Raji (cell line): ENCODE results near the gene FYN.

Experiments used
- POLR2A ChIP-seq: IDR thresholded peaks from 2 replicates; pipeline ENCODE4 v1.6.1; 2011; ENCODE audit warnings: low read depth, low read length, control low read depth; ENCODE audit not compliant: insufficient read depth

FYN gene

DNA sequence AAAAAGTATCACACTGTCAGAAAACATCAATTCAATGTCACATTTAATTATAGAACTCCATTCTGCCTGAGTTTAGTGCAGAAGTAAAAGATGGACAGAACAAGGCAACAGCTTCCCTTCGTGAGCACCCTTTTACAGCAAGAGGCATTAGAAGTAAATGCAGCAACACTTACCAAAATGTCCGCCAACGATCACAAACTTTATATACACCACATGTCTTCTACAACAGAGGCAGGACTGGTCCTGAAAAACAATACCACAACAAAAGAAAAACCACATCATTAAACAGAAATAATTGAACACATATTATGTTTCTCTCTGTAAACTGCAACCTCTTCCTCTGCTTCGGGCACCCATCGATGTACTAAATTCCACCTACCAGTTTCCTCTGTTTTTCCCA lies 92.9 kb downstream of the FYN start:
- no peak for TF ChIP-seq POLR2A

DNA sequence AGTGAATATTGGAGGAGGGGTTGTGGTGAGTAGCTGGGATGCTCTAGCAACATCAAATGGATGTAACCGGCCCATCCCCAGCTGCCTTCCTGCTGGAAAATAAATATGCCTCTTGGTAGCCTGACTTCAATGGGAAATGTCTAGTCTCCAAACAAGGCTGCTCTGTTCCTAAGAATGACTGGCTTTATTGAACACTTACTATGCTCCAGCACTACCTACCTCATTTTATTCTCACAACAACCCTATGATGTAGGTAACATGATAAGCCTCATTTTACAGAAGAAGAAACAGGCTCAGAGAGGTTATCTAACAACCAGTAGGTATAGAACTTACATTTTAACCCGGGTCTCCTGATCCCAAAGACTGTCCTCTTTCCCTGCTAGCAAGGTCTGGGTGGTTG lies 93.6 kb downstream of the FYN start:
- TF ChIP-seq POLR2A, result no peak

- TF ChIP-seq POLR2A, result no peak
Measured at GRCh38 chr6:111779031-111779430, 94.2 kb downstream of the FYN start.

DNA sequence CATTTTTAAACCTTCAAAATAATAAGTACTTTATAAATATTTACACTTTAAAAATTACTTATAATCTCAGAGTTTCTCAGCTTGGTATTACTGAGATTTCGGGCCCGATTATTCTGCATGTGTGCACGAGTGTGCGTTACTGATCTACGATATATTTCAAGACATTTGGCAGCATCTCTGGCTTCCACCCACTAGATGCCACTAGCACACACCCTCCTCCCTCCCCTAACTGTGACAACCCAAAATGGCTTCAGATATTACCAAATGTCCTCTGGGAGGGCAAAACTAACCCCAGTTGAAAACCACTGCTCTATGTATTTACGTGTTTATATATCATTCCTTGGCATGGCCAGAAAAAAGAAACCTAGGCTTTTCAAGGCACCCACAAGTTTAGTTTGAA lies 95.9 kb downstream of the FYN start:
- no peak for TF ChIP-seq POLR2A

DNA sequence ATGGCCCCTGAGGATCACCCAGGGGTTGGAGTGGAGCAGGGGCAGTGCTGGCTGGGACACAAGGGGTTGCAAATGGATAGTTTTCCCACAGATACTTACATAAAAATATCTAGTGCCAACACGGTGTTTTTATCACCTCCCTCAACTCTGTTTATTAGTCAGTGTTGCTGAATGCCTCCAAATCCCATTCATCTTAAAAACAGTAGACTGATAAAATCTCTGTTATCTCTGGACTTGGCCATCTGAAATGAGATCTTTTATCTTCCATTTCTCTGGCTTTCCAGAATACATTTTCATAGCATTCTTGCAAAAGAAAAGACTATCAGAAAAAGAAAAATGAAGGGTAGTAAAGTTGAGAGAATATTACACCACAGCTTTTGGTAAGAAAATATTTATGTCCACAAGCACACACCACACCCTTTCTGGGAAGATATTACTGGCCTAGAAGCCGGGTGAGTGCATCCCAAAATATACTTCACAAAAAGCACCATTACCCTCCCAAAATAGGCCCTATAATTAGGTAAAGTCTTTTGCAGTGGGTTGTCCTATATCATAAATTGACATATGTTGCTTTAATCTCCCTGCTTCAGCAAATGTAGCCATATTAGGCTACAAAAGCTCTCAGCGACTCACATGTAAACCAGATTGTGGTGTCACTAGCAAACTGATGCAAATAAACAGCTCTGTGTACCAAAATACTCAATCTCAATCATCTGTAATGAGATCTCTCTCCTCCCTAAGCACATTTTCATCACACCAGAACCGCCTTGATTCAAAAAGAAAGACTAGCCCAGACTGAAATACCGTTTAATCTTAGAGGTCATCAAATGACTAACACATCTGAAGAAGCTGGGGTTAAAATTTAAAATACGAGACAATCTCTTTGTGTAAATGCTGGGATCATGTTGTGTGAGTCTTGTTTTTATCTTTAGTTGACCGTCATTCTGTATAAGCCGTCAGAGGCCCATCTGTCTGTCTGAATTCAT lies 96.7 kb downstream of the FYN start:
- no peak for TF ChIP-seq POLR2A

DNA sequence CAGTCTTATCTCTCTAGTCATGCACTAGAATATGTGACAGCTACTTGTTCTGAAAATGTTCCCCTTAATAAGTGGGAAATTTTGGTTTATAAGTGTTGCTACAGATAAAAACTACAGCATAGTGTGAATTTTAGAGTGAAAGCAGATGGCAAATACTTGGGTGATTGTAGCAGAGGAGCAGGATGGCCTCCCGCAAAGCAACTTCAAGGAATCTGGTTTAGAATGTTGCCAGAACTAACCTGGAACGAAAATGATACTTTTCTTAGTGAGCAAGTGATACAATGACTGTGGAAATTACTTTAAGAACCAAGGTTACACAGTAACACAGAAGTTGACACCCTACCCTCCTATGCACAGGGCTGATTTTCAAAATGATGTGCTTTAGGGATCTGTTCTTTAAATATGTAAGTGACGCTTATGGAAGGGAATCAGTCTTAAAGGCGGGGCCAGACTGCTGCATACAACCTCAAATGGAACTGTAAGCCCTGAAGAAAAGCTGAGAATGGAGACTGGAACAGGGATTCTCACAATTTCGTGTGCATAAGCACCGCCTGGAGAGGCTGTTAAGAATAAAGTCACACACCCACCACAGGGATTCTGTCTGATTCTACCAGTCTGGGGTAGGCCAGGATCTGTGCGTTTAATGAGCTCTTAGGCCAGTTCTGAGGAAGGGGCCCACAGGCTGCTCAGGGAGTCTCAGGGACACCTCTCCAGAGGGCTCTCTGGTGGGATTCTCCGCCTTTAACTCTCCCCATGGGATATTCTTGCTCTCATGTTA lies 97.9 kb downstream of the FYN start:
- no peak for TF ChIP-seq POLR2A

- no peak for TF ChIP-seq POLR2A
Measured at GRCh38 chr6:111774346-111774703, 98.9 kb downstream of the FYN start.

DNA sequence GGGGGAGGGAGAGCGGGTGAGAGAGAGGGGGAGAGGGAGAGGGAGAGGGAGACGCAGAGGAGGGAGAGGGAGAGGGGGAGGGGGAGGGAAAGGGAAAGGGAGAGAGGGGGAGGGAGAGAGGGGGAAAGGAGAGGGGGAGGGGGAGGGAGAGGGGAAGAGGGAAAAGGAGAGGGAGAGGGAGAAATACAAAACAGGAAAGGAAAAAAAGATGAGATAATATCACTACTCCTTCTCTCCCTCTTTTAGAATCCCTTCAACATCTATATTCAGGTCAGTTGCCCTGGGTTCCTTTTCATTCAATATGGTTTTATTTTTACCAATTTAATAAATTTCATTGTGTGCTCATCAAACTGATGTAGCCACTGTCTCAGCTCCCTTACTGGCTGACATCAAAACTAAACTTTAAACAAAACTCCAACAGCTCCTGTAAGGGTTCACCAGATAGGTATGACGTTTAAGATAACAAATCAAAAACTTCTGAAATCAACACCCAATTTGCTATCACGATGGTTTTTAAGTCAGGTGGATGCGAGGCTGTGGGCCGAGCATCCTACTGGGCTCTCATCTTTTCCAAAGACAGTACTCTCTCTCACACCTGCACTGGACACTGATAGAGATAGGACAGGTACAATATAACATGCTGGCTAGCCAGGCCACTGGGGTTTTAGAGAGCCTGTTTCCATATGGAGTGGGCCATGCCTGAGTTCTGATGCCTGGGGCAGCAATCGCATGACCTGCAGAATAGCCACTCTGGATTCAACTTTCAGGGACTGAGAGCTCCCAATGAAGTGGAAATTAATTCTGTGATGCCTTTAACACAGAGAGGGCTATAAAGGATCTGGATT lies 99.5 kb downstream of the FYN start:
- TF ChIP-seq POLR2A, result no peak

DNA sequence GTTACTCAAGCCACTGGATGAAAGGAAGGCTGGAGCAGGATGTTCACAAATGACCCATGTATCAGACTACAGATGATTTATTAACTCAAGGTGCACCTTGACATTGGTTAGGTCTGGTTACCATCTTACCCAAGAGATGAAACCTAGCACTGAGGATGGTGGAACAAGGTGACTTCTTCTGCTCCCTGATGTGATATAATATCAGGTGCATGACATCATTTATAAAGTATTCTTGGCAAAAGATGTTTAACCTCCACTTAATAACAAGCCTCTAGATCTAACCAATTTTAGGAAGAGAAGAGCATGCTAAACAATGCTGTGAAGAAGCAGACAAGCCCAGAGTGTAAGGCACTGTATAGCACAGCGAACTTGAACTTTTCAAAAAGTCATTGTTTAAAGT lies 100.9 kb downstream of the FYN start:
- no peak for TF ChIP-seq POLR2A

- no peak for TF ChIP-seq POLR2A
Measured at GRCh38 chr6:111771629-111772028, 101.6 kb downstream of the FYN start.

- TF ChIP-seq POLR2A, result no peak
Measured at GRCh38 chr6:111771094-111771432, 102.2 kb downstream of the FYN start.

GRCh38 chr6:111770263-111771093 lies 102.8 kb downstream of the FYN start:
- no peak for TF ChIP-seq POLR2A

DNA sequence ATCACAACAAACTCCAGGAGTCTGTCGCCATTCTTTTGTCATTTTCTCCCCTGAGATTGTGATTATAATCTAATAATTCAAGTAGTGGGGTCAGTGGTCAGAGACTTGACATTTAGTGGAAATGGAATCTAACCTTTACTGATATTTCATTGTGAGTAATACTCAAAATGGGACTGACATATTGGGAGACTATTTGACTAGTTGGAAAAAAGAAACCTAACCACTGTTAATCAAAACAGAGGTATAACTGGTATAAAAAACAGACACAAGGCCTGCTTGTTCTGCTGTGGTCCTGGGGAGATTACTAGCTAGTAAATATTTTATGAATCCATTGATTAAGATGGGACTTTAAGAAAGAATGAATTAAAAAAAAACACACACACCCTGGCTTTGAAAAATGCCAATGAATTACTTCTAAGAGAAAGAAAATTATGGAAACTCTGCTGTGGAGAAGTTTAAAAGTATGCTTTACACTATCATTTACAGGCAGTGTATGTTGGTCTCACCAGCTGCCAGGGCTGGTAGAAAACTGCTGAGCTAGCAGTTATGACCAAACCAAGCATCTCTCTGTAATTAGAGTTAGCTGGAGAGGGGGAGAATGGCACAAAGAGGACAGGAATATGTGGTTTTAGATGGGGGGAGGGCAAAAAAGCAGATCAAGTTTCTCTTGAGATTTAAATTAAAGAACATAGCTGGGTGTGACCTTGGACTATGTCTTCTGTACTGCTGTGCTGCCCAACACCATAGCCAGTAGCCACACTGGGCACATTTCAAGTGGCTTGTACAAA lies 103.7 kb downstream of the FYN start:
- TF ChIP-seq POLR2A, result no peak

DNA sequence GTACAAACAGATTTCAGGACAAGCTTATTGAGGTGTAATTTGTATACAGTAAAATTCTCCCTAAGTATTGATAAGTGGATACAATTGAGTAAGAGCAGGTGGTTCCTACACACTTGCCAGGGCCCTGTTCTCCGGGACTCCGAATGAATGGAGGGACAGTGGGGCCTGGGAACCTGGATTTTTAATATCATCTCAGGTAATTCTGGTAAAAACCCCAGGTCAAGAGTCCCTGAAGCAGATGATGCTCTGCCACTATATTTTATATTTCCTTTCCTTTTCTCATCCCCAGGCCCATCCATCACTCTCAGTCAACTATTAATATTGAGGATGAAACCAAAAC lies 104.9 kb downstream of the FYN start:
- TF ChIP-seq POLR2A, result no peak
